GM21360 (cell line): ENCODE data around the gene CAMLG.
"Not testable (repeated sequence)": the region's sequence is repeated elsewhere in the genome, so short reads cannot be mapped to it uniquely, and the experiment has no call there.

ENCODE experiments used
- ATAC-seq: cut with Tn5 transposase; IDR thresholded peaks from one replicate; pipeline ENCODE4 v1.9.1; 2021; ENCODE audit warnings: mild to moderate bottlenecking, moderate library complexity; ENCODE audit not compliant: unreplicated experiment

CAMLG gene

DNA sequence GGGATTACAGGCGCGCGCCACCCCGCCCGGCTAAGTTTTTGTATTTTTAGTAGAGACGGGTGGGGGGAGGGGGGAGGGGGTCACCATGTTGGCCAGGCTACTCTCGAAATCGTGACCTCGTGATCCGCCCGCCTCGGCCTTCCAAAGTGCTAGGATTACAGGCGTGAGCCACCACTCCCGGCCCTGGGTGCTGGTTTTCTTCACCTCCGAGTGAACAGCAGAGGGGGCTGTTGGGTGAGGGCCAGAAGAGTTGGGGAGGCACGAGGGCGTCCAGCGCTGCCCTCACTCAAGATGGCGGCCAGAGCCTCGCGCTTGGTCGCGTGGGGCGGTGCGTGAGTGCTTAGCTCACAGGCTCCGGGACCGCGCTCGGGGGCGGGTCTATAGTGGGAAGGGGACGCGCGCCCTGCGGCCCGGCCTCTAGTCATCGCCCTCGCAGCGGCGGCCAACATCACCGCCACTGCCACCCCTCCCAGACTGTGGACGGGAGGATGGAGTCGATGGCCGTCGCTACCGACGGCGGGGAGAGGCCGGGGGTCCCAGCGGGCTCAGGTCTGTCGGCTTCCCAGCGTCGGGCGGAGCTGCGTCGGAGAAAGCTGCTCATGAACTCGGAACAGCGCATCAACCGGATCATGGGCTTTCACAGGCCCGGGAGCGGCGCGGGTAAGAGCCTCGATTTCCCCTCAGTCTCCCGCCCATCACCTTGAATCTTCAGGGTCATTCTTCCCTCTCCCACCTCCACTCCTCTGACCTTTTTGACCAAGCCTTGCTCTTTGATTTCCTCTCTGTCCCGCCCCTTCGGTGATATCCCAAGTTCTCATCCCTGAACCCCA is at the start of gene CAMLG:
Gene CAMLG, plus strand, starts transcription at position 416 of the 830 bp plus-strand sequence. Its CDS starts 73 bp downstream, at position 489.
- ATAC-seq: peak; percentile 97

DNA sequence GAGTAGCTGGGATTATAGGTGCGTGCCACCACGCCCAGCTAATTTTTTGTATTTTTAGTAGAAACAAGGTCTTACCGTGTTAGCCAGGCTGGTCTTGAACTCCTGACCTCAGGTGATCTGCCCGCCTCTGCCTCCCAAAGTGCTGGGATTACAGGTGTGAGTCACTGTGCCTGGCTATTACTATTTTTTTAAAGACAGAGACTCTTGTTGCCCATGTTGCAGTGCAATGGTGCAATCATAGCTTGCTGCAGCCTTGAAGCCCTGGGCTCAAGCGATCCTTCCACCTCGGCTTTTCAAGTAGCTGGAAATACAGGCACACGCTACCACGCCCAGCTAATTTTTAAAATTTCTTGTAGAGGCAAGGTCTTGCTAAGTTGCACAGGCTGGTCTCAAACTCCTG is 48.2 kb upstream of the CAMLG start:
- not testable (repeated sequence) for ATAC-seq

DNA sequence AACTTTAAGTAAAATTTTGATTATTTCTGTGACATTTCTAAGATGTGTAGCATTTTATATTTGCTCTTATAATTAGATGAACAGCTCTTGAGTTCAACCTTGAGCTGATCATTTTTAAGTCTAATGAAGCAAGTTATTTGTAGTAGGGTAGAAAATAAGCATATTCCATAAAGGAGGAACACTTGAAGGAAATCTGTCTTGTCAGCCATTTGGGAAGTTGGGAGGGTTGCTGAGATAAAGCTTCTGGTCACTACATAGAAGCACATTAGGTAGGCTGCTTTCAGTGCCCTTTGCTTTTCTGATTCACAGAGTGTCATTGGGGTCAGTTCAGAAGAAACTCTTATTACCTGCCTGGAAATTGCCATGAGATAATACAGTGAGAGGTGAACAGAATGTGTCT is 45.6 kb upstream of the CAMLG start:
- no peak for ATAC-seq

DNA sequence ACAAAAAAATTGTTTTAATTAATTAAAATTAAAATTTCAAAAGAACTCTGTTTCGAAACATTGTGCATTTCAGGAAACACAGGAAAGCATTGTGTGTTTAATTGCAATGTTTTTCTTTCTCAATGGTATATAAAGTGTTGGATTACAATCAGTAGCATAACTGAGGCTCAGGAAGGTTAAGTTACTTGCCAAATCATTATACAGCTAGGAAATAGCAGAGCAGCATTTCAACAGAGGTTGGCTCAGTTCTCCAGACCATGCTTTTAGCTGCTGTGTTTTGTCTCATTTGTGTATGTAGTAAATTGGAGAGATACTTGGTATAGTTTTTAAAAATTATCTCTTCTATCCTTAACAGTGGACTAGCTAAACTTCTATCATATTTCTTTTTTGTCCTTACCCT is 30.0 kb upstream of the CAMLG start:
- ATAC-seq: no peak

DNA sequence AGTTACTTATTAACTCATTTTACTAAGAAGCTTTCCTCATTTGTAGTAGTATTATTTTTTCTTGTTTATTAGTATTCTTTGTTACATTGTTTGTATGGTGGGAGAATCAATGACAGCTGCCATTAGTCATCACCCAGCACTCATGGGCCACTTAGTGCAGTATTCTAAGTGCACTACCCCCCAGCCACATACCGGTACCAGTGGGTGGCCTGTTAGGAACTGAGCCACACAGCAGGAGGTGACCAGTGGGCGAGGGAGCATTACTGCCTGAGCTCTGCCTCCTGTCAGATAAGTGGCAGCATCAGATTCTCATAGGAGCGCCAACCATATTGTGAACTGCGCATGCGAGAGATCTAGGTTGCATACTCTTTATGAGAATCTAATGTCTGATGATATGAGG is 24.2 kb upstream of the CAMLG start:
- no peak for ATAC-seq

DNA sequence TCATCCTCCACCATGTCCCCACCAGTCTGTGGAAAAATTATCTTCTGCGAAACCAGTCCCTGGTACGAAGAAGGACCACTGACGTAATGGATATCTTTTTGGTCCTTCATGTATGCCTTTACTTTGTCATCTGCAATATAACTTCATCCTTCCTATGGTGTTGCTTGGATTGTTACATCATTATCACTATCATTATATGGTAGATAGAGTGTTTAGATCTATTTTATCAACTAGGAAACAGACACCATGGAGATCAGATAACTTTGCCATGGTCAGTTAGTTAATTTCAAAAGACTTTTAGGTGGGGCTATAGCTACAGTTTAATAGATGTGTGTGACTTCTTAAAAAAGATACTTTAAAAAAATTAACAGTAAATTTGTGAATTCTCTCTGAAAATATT is 23.8 kb upstream of the CAMLG start:
- no peak for ATAC-seq

DNA sequence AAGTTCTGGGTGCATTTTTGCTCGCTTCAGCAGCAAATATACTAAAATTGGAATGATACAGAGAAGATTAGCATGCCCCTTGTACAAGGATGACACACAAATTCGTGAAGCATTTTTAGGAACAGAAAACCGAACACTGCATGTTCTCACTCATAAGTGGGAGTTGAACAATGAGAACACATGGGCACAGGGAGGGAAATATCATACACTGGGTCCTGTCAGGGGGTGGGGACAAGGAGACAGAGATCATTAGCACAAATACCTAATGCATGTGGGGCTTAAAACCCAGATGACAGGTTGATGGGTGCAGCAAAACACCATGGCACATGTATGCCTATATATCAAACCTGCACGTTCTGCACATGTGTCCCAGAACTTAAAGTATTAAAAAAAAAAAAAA is 22.9 kb upstream of the CAMLG start:
- ATAC-seq: not testable (repeated sequence)

DNA sequence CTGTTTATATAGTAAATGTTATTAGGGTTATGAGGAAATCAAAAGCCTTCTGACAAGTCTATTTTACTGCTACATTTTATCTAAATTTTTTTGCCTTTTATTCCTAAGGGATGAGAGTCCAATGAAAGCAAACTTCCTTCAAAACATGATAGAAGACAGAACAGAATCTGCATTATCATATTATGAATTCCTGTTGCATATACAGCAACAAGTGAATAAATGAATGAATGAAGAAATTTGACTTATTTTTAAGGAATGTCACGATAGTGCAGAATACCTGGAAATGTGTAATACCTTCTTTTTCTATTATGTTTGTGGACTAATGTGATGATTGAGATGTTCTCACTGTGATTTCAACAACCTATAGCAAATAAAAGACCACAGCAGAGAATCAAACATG is 13.5 kb upstream of the CAMLG start:
- no peak for ATAC-seq

DNA sequence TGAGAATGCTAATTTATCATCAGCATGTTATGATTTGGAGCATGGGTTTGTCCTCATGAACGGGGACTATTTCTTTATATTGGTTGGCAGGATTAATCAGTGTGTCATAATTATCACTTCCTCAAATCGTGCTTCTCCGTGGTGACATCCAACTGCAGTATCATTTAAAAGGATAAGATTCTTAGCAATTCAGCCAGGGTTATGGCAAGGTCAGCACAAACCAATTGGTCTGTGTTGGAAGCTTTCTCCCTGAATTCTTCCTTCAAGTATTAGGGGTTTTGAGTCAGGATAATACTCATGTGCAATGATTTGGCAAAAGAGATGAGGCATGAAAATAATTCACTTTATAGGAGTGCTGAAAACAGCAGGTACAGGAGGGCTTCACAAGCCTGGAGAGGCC is 5.5 kb upstream of the CAMLG start:
- ATAC-seq: no peak

DNA sequence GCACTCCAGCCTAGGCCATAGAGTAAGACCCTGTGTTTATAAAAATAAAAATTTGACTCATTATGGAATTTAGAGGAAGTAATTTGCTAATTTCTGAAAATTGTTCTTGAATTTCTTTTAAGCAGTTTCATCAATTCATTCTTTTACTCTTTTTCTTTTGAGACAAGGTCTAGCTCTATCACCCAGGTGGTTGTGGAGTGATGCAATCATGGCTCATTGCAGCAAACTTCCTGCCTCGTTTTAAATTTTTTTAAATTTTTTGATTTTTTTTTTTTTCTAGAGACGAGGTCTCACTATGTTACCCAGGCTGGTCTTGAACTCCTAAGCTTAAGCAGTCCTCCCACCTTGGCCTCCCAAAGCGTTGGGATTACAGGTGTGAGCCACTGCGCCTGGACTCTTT is 3.1 kb upstream of the CAMLG start:
- ATAC-seq: no peak

DNA sequence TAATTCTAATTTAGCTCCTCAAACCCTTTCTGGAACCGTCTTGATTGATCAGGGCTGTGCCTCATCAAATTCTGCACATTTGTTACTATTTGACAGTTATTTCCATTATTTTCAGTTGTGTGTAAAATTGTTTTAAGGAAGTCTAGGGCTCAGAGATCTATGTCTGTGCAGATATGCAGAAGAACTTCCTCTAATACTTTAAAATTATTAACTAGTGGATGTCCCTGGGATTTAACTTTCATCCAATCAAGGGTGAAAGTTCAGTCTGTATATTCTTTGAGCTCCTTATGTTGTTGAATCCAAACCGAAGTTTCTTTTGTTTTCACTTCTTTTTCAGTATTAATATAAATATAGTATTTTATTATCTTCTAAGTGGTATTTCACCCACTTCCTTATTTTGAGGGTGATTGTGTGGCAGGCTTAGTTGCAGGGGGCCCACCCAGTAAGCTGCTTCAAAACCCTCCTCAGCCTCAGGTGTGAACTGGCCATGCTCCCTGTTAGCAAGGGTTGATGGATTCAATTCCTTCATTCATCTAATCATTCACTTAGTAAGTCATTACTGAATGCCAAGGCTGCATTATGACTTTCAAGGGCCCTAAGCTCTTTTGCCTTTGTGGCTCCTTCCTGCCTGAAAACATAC is 2.1 kb upstream of the CAMLG start:
- ATAC-seq: no peak

DNA sequence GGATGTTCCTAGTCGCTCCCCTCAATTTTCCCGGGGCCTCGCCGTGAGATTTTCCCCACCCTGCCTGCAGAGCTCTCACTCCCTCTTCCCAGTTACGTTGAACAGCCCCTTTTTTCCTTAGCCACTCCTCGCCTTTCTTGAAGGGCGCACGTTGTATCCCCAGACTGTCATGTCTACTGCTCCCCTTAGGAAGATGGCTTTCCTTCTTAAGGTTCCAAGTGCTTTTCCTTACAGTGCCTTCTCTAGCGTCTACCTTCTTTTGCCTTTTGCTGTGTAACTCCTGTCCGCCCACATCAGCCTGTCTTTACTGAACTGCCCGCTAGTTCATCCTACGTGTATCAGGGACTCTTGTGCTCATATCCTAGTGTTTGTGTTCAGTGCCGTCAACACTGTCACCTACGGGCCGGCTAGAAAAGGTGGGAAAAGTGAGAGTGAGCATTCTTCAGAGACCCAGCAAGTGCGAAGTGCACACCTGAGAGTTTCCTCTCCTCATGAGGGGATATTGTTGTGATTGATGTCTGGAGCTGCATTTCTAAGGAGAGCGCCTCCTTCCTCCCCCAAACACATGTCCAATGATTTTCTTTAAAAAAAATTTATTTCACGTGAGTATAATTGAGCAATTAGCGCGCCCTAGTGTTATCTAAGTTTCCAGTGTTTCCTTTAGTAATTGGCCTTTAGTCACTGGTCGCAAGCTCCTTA is 764 bp downstream of the CAMLG start:
- ATAC-seq: no peak

DNA sequence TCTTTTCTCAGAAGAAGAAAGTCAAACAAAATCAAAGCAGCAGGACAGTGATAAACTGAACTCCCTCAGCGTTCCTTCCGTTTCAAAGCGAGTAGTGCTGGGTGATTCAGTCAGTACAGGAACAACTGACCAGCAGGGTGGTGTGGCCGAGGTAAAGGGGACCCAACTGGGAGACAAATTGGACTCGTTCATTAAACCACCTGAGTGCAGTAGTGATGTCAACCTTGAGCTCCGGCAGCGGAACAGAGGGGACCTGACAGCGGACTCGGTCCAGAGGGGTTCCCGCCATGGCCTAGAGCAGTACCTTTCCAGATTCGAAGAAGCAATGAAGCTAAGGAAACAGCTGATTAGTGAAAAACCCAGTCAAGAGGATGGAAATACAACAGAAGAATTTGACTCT is 2.7 kb downstream of the CAMLG start:
- no peak for ATAC-seq

DNA sequence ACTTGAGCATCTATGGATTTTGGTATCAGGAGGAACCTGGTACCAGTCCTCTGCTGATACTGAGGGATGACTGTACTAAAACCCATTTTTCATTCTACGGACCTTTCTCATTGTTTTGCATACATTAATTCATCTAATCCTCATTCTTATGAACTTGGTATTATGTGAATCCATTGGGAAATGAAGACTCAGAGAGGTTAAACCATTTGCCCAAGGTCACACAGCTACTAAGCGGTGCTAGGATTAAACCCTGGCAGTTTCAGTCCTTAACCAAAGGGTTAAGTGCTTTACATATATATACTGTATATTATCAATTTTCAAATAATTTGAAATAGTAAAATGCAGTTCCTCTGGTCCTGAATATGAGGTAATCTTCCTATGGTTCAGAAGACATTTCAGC is 3.8 kb downstream of the CAMLG start:
- ATAC-seq: no peak

DNA sequence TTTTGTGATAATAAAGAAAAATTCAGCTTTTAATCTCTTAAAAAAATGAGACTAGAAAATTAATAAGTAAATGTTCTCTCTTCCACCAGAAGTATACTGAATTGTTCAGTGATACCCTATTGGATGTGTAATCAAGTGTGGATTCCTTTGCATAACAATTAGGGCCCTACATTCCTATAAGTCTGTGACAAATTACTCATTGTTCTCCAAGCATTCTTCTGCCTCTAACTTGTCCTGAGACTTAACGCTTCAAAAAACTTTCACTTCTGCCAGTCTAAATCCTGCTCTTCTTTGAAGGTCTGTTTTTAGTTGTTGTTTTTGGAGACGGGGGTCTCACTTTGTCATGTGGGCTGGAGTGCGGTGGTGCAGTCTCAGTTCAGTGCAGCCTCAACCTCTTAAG is 11.1 kb downstream of the CAMLG start:
- ATAC-seq: no peak

DNA sequence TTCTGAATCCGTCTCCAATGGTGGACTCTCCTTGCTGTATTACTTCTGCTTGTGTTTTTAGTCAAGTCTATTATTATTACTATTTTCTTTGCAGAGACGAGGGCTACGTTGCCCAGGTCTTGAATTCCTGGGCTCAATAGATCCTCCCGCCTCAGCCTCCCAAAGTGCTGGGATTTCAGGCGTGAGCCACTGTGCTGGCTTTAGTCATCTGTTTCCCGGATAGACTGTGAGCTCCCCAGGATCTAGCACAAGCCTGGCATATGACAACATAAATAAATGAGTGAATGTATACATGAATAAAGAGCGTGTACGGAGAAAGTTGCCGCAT is 19.8 kb downstream of the CAMLG start:
- ATAC-seq: no peak

DNA sequence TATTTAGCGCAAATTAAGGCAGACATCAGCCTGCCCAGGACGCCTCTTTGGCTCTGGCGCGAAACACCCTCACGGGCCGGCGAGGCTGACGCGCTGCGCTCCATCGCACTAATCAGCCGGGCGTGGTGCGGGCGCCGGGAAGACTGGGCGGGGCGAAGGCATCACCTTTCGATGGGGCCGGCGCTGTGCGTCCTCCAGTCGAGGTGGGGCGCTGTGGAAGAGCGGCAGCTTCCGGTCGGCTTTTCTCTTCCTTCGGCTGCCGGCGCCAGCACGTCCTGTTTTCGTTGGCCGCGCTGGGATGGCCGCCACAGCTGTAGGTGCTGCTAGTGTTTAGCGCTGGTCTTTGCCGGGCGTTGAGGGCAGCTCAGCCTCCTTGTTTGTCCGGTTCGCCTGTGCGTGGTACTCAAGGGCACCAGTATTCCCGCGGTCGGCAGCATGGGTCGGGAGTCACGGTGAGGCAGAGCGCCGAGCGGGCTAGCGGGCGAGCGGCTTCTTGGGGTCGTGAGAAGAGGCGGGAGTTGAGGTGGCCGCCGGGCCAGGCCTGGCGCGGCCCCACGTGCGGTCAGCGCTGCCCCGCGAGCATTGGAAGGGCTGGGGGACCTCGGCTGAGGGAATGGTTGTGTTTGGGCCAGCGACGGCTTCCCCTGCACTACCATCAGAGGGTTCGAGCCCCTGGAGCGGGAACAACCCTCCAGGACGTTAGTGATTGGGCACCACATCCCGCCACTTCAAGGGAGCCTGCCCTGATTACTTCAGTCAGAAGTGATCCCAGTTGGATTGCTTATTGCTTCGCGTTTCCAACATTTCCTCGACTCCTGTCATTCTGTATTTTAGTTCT is 20.4 kb downstream of the CAMLG start, which contains the start of gene DDX46:
Gene DDX46, plus strand, starts transcription at position 276 of the 838 bp plus-strand sequence. Its CDS starts 160 bp downstream, at position 436.
- ATAC-seq: peak; percentile 96

DNA sequence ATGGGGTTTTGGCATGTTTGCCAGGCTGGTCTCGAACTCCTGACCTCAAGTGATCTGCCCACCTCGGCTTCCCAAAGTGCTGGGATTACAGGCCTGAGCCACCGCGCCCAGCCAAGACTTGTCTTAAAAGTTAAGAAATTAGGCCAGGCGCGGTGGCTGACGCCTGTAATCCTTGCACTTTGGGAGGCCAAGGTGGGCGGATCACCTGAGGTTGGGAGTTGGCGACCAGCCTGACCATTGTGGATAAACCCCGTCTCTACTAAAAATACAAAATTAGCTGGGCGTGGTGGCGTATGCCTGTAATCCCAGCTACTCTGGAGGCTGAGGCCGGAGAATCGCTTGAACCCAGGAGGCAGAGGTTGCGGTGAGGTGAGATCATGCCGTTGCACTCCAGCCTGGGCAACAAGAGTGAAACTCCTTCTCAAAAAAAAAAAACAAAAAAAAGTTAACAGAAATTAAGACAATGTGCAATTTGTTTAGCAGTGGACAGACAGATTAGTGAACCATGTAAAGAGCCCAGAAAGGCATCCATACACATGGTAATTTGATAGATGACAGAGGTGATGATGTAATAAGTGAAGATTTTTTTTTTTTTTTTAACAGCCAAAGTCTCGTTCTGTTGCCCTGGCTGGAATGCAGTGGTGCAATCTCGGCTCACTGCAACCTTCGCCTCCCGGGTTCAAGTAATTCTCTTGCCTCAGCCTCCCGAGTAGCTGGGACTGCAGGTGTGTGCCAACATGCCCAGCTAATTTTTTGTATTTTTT is 29.4 kb downstream of the CAMLG start:
- not testable (repeated sequence) for ATAC-seq

DNA sequence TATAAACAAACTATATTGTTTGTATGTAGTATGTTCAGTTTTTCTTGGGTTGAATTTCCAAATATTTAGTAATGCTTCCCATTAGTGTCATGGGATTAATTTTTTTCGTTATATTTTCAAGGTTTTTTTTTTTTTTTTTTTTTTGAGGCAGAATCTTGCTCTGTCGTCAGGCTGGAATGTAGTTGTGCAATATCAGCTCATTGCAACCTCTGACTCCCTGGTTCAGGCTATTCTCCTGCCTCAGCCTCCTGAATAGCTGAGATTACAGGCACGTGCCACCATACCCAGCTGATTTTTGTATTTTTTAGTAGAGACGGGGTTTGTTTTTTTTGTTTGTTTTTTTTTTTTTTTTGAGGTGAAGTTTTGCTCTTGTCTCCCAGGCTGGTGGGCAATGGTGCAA is 30.9 kb downstream of the CAMLG start:
- ATAC-seq: no peak

DNA sequence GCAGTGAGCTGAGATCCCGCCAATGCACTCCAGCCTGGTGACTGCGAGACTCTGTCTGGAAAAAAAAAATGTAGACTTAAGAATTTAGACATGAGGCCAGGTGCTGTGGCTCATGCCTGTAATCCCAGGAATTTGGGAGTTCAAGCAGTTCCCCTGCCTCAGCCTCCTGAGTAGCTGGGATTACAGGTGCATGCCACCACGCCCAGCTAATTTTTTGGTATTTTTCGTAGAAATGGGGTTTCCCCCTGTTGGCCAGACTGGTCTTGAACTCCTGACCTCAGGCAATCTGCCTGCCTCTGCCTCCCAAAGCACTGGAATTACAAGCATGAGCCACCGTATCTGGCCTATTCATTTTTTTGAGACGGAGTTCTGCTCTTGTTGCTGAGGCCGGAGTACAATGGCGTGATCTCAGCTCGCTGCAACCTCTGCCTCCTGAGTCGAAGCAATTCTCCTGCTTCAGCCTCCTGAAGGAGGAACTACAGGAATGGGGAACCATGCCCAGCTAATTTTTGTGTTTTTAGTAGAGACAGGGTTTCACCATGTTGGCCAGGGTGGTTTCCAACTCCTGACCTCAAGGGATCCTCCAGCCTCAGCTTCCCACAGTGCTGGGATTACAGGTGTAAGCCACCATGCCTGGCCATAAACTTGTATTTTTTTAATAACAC is 34.2 kb downstream of the CAMLG start:
- no peak for ATAC-seq
